EL (cell line): ENCODE results near the gene RAE1.

Experiments used
- DNase-seq: peaks from one replicate; pipeline ENCODE4 v3.0.0-alpha.2; 2016

Gene RAE1

DNA sequence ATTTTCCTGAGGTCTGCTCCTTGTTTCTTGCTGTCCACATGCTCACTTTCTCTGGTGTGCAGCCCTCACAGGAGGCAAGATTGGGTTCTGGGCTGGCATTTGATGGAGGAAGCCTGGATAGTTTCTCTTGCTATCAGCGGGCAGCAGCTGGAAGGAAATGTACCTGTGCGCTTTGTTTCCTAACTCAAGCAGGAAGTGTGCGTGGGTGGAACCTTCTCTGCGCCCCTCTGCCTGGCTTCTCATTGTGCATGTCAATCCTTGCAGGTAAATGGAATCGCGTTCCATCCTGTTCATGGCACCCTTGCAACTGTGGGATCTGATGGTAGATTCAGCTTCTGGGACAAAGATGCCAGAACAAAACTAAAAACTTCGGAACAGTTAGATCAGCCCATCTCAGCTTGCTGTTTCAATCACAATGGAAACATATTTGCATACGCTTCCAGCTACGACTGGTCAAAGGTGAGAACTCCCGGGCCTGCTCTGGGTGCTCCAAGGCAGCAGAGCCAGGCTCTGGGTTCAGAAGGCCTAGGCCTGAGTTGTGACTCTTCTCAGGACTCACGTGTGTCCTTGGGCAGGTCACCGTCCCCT lies 23.4 kb downstream of the RAE1 start:
- DNase-seq: no peak

DNA sequence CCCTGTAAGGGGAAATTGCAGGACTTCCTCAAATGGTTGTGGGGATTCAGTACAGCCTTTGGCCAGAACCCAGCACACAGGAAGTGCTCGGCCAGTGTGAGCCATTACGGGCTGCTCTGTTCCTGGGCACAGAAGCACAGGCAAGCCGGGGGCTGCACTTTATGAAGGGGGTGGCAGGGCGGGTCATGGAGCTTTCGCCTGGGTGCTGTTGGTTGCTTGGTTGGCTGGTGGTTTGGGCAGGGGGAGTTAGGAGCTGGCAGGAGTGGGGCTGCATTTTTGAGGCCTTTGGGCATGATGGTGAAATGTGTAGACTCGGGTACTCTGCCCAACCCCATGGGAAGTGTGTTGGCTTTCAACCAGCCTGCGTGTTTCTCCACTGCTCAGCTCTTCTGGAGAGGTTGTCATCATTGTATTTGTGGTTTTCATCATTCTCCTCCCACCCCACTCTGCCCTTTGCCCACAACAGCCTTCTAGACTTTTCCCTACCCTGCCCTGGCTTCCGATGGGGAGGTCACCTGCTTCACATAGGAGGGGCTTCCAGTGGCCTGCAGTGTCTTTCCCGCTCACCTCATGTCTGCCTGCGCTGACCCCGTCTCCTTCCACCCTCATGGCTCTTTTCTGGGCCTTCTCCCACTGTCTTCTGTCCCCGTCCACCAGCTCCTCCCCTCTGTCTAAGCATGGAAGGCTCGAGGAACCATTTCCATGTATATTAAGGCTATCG lies 24.0 kb downstream of the RAE1 start:
- DNase-seq: no peak

DNA sequence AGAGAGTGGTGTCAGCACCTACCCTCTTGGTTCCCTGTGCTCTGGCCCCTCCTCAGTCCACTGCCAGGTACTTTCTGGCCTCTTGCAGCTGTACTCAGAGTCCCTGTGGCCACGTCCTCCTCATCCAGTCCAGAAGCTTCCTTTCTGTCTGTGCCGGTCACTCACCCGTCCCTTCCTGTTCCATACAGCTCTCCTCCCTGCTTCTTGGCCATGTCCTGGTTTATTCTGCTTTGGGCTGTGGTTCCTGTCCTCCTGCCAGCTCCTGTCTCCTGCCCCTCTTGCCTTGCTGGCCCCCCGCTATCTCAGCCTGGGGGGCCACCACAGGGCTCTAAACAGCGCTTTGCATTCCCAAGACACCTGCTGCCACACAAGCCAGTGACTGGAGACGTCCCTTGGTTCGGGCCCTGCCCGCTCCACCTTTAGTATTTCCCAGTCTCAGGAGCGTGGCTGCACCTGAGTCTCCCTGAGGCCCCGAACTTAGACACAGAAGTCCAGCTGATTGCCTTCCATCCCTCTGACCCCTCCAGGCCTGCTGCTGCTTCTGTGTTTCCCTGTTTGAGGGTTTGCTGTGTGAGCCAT lies 24.7 kb downstream of the RAE1 start:
- no peak for DNase-seq

DNA sequence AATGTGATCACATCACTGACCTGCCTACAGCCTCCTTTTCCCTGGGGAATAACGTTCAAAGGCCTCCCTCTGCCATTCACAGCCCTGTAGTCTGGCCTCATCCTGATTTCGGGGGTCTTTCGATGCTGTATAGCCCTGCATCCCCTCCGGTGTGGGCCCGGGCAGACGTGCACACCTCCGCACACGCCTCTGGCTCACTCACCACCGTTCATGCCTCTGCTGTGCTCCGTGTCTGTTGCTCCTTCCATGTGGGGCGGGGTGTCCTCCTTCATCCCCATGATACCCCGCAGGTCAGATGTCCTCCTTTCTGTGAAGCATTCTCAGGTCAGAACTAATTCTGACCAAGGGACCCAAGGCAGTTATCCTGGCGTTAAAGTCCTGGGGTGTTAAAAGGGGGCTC lies 26.3 kb downstream of the RAE1 start:
- no peak for DNase-seq

DNA sequence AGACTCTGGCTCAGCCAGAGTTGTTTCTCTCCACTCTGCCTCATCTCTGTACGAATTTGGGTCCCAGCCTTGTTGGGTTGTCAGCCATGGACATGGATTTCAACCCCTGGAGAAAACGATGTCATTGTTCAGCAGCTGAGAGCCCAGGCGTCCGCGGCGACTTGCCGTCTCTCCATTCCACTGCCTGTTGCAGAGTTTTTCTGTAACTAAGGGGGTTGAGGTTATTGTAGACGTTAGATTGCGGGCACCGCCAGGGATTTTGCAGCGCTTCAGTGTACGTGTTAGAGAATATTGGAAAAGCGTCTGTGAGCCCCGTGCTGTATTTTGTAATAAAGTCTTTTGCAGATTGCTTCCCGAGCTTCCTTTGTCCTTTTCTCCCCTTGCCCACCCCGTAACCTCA lies 27.1 kb downstream of the RAE1 start:
- DNase-seq: no peak

DNA sequence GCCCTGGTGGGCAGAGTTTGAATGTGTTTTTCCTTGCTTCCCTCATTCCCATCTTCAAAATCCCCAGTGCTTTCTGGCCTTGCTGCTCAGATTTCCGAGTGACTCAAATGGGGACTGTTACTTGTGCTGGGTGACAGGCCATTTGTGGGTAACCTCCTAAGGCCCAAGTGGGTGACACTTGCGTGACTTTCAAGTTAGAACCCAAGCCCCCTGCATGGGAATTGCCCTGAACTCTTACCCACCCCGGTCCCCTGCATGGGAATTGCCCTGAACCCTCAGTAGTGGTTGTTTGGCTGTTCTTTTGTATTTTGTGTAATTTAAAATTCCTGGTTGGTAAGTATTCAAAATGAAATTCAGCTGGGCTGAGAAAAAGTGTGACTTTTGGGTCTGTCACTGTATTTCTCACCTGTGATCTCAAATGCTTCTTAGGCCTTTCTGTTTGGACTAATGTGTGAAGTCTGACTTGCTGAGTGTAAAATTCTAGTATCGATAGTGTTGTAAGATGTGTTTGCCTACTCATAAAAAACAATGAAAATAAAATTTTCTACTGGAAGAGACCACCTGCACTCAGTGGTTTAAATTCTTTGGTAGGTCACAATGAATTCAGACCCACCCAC lies 27.7 kb downstream of the RAE1 start:
- no peak for DNase-seq

DNA sequence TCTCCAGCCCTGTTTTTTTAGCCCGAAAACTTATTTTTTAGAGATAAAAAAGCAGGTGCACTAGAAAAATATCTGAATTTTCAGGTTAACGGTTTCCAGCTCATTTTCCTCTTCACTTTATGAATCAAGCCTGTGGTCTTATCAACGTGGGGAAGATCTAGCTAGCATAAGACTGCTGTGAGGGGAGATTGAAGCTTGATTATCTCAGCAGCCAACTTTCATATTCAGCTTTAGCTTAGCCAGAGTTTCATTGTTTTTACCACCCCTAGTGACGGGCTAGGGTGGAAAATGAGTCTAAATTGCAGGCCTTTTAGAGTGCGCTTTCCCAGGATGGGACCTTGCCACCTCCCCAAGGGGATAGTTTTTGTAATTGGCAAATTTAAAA lies 28.2 kb downstream of the RAE1 start:
- DNase-seq: no peak

DNA sequence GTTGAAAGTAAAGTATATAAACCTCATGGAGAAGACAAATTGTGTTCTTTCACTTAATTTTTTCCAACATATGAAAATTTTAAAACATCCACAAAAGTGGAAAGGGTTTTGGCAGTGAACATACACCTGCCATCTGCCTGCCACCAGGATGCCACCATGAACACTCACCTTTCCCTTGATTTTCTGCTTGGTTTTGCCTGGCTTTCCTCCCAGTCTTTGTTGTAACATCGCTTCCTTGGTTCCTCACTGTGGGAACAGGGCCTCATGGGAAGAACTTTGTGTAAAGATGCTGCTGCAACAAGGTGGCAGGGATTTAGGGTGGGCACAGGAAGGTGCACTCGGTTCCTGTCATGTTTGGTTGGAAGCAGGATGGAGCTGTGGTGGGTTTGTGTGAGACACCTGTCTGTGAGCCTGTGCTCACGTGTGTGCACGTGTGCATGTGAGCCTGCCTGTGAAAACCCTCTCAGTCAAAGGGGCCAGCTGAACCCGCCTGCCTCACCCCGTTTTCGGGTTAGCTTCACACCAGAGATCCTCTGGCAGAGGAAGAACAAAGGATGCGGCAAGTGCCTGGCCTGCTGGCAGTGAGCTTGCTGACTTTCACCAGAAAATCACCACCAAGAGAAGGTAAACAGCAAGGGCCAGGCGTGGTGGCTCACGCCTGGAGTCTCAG lies 29.2 kb downstream of the RAE1 start:
- no peak for DNase-seq

DNA sequence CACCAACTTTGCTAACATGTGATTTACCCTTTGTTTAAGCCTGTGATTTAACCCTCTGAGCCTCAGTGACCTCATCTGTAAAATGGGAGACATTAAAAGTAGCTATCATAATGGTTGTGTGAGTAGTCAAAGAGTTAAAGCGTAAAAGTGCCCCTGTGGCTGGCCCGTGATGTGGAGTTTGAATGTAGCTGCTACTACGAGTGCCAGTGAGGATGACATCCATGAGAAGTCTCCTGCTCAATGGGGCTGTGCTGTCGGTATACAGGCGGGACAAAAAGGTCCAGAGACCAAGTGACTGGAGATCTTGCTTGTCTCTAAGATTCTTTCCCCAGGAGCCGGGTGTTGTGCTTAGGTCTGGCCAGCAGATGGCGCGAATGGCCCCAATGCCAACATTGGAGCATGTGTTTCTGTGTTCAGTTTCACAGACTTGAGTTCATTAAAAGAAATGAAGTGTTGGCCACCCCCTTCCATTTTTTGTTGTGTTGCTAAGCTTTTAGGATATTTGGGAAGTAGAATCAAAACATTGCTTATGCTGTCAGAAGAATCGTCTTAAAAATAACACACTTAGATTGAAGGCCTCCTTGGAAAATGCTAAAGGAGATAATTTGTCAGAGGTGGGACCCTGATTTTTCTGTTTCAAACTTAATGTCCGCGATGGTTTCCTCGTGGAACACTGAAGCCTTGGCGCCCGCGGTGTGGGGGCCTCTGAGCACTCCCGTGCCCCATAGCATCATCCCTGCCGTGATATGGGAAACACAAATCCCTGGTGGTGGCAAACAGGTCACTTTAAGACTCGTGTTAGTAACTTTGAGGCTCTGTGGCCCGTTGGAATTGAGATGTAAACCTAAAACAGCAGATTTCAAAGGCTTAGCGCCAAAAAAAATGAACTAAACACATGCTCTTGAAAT lies 30.8 kb downstream of the RAE1 start:
- peak; percentile 72 for DNase-seq

DNA sequence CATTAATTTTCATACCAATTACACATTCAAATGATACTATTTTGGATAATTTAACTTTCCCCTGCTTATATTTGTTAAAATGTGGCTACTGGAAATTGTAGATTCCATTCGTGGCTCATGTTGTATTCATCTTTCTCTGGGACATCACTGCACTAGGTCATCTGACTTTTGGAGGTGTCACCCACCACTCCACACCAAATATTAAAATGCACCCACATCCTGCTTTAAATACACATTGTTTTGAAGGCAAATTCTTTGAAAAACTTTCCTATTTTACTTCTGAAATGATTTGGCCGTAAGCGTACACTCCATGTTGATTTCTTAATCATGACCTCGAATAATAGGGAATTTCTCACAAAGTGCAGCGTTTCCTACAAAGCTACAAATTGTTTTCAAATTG lies 31.5 kb downstream of the RAE1 start:
- no peak for DNase-seq

DNA sequence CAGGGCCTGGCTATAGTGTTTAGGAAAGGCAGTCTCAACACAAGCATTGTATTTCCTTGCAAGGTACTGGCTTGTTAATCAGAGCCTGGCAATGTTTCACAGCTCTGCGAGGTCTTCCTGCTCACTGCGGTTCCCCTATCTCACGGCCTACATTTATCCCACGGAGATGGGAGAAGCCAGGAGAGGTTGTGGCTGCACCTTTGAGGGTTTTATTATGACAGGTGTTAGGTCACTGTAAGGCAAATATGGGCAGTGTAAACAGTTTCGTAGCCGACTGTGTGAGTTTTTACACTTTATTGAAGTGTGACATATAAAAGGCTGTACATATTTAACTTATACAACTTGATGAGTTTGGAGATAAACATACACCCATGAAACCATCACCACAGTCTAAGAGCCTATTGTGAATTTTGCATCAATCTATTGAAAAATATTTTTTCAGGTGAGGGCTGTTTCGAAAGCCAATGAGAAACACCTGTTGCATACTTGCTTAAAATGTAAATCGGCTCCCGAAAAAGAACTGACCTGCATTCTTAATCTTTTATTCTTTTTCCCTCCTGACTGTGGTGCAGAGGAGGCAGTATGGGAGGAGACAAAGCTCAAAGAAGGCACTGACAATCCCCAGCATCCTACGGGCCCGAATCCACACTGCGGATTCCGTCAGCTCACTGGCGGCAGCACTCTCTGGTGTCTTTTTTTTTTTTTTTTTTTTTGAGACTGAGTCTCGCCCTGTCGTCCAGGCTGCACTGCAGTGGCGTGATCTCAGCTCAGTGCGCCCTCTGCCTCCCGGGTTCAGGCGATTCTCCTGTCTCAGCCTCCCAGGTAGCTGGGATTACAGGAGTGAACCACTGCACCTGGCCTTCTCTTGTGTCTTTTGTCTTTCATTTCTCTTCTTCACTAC lies 32.6 kb downstream of the RAE1 start:
- DNase-seq: no peak

DNA sequence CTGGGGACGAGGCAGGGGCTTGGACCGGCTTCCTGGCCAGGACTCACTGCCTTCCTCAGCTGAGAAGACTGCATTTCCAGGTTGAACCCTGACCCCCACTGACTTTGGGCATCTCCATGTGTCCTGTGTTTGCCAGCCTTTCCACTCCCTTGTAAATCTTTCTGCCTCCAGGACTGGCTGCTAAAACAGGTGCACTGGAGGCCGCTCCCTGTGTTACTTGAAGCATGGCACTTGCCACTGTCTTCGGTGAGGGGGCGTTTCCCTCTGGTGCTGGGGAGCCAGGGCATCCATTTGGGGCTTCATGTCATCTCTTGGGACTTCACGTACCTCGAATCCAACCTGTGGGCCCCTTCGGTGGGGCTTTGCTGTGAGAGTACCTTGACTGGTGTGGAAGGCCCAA lies 33.4 kb downstream of the RAE1 start:
- DNase-seq: no peak

DNA sequence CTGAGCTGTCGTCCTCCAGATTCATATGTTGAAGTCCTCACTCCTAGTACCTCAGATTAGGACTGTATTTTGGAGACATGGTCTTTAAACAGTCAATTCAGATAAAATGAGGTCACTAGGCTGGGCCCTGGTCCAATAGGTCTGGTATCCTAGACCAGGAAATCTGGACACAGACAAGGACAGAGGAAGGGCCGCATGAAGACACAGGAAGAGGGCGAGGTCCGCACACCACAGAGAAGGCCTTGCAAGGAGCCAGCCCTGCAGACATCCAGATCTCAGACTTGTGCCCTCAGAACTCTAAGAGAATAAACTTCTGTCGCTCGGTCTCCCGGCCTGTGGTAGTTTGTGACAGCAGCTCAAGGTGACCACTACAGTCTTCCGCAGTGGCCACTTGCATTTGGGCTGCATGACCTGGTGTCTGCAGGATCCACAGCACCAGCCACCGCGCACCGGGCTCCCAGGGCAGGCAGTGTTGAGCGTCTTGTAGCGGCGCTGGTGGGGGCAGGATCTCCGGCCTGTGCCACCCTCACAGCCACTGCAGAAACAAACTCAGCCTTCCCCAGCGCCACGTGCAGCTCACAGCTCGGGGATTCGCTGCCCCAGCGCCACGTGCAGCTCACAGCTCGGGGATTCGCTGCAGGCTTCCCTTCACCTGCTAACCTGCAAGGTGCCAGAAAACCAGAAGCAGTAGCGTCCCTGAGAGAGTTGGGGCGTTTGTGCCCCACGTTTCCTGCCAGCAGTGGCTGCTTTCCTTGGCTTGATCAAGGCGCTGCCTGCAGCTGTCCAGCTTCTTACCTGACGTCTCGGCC lies 34.1 kb downstream of the RAE1 start:
- no peak for DNase-seq

DNA sequence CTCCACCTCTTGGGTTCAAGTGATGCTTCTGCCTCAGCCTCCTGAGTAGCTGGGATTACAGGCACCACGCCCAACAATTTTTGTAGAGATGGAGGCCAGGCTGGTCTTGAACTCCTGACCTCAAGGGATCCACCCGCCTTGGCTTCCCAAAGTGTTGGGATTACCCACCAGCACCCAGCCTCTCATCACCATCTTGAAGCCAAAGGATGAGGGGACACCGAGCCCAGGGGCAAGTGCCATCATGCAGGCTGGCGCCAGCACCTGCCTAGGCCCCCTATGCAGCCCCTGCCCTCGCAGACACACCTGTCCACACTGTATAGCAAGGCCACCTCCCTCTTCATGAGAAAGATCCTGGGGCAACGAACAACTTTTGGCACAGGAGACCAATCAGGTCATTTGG lies 34.9 kb downstream of the RAE1 start:
- DNase-seq: no peak

DNA sequence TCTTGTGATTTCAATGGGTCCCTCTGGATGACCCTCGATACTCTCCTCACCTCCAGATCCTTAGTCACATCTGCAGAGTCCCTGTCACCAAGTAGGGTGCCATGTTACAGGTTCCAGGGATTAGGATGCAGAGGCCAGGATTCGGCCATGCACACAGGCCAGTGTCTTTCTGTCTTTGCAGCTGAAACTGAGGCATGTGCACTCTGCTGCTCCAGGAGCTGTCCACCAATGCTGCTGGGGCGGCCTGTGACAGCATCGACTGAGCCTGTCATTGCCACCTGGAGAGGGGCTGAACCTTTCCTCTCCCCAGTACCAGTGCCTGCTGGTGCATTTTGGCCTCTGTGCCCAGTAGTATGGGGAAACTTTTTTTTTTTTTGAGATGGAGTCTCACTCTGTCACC lies 35.7 kb downstream of the RAE1 start:
- DNase-seq: no peak

DNA sequence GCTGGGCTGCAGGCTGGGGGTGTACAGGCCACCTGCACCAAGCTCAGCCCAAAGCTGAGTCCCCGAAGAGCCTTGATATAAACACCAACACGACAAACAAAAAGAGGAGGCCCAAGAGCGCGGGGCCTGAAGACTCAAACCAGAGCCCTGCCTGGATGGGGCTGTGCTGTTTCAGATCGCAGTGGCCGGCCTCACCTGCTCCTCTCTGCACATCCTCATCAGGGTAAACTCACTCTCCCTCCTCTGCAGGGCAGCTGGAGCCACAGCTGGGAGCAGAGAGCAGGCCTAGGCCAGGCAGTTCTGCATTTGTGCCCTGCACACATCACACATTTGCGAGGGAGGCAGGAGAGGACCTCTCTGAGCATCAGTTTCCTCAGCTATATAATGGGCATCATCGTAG lies 36.4 kb downstream of the RAE1 start:
- no peak for DNase-seq

DNA sequence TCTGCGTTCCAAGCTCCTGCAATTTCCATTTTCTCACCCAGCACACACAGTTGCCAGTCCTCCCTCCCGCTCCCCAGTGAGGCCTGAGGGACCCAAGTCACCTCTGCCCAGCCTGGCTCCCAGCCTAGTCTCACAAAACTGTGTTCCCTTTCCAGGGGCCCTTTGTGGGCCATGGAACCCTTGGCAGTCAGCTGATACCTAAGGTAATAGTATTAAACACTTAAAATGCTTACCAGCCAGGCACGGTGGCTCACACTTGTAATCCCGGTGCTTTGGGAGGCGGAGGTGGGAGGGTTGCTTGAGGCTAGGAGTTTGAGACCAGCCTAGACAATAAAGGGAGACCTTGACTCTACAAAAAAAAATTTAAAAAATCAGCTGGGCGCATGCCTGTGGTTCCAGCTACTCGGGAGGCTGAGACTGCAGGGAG lies 36.9 kb downstream of the RAE1 start:
- DNase-seq: peak; percentile 13

DNA sequence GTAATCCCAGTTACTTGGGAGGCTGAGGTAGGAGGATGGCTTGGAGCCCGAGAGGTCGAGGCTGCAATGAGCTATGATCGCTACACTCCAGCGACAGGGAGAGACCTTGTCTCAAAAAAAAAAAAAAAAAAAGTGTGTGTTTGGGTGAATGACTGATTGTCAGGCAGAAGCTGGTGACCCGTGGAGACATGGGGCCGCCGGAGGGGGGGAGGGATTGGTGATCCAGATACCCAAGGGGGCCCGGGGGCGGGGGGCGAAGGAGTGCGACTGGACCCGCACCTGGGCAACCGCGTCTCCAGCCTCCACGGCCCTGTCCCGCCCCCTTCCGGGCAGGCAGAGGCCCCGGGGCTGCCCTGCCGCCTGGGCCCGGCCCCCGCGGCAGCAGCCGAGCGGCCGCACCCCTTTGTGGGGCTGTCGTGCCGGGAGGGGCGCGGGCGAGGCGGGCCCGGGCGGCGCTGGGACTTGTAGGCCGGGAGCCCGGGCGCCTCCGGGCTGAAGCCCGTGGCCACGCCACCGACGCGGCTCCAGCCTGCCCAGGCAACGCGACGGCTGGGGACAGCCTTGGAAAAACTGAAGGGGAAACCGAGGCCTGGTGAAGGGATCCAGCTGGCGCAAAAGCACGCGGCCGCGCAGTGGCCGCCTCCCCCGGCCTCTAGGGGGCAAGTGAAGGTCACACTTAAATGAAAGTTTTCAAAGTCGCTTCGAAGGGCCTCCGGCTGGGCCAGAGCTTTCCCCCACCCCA lies 38.1 kb downstream of the RAE1 start:
- peak; percentile 40 for DNase-seq

DNA sequence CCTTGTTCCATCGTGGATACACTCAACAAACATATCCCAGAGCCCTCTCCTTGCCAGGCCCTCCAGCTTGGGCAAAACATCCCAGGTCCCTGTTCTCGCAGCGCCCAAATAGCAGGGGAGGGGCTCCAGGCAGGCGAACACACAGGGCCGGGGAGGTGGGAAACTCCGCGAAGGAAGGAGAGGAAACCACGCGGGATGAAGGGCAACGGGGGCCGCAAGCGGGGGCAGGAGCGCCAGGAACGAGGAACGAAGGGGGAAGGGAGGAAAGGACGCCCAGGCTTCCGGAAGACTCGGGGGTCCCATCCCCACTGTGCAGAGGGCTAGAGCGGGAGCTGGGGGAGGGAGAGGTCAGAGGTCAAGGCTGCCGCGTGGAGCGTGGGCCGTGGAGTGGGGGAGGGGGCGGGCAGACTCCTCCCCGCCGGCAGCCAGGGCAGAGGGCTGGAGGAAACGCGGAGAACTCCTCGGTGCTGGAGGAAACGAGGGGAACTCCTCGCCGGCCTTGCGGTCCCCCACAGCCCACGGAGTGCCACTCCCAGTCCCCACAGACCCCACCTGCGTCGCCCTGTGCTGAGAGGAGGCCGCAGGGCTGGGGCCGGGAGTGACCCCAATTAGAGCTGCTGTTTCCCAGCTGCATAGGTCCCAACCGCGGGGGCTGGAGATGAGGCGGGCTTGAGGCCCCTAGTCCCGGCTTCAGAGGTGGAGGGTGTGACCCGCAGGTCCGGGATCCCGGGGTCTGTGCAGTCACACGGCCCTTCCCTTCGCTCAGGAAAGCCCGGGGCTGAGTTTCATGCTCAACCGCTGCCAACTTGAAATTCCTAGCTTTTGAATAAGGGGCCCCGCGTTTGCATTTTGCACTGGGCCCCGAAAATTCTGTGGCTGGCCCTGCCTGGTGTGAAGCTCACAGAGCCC lies 38.9 kb downstream of the RAE1 start:
- no peak for DNase-seq
